Activated naive CD8-positive, alpha-beta T cell treated with anti-CD3 and anti-CD28 coated beads, Interleukin-2, amount 50 U/mL, for 16 hours (primary cell): ENCODE results near the gene ARL5B.

Experiments used
- DNase-seq: peaks from one replicate; pipeline ENCODE4 v3.0.0-alpha.2; 2020; ENCODE audit warnings: low read depth, low spot score

ARL5B gene

DNA sequence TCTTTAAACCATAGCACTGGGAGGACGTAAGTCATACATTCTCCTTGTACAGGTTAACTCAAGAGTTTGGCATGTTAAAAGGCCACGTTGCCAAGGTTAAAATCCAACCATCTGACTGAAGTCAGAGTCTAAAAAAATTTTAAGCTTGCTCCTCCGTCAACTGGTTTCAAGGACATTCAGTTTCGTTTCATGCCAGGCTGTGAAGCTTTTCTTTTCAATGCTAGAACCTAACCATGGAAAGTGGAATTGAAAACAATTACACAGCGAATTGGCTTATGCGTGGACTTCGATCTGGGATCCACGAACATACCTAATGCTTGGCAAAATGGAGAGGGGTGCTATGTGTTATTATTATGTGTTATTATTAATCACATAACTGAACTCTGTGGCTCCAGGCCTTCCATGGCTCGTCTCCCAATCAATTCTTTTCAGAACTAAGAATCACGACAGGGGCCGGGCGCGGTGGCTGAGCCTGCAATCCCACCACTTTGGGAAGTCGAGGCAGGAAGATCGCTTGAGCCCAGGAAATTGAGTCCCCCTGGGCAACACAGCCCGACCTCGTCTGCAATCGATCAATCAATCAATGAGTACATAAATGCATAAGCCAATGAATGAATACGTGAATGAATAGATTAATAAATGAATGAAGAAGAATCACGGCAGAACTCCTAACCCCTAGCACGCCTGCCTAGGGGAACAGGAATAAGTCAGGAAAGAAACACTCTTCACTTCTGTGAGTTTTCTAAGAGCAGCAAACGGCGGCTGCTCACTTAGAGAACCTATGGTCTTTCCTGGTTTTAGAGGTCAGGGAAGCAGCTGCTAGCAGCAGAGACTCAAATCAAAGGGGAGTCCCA, 733 bp upstream of the ARL5B start:
- no peak for DNase-seq

DNA sequence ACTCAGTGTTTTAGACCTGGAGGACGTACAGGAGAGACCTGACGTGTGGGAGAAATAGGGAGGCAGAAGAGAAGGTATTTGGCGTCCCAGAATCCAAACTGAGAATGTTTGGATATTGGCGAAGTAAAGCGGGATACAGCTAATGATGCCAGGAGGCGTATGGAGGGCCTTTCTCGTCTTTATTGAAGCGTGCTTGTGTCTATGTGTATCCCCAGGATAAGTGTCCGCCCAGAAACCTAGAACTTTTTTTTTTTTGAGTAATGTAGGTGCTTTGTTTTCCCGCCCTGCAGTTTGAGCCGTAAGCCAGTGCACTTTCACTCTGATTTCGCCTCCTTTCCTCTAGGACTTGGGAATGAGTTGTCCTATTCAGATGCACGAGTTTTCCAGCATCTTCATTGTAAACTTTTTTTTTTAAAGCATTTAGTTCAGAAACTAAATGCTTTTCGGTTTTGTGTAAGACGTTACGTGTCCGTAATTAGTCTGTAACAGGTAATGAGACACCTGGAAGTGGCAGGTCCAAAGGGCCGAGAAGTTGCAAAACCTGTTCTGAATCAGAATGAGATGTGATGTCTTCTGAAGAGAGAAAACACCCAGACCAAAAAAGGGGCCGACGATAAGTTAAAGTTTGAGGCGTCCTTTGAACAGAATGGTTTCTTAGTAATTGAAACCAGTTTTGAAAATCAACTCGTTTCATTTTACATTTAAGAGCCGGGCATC, 746 bp downstream of the ARL5B start:
- no peak for DNase-seq

DNA sequence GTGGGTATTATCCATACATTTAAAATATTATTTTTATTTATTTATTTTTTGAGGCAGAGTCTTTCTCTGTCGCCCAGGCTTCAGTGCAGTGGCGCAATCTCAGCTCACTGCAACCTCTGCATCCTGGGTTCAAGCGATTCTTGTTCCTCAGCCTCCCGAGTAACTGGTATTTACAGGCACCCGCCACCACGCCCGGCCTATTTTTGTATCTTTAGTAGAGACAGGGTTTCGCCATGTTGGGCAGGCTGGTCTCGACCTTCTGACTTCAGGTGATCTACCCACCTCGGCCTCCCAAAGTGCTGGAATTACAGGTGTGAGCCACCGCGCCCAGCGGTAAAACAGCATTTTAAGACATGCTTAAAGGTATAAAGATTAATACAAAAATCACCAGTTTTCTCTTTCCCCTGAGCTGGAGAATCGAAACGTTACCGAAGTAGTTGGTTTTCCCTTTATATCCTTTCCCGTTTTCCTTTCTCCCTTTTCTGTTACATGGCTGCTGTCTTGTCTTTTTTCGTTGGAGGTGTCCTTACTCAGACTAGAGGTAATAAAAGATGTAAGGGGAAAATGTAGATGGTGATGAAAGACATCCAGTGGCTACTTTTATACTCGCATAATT, 1.7 kb downstream of the ARL5B start:
- no peak for DNase-seq

DNA sequence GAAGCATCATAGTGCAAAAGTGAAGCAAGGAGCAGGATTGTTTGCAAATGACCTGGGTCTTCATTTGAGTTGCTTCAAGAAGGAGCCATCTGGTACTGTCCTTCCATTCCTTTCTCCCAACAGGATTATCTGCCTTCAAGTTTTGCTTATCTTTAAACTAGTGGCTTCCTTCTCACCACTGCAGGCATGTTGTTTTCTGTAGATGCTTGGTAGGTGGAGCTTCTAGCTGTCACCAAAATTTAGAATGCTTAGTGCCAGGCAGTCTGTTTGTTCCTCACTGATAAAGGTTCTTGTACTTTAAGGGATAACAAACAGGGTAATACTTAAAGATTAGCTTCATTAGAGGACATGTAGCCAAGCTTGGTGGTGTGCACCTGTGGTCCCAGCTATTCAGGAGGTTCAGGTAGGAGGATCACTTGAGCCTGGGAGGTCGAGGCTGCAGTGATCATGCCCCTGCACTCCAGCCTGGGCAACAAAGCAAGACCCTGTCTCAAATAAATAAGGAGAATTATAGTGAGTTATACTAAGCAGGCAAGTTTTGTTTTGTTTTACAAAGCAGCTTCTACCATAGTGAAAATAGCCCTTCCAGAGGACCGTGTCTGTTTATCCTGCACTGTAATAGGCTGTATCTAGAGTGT, 5.7 kb downstream of the ARL5B start:
- no peak for DNase-seq

DNA sequence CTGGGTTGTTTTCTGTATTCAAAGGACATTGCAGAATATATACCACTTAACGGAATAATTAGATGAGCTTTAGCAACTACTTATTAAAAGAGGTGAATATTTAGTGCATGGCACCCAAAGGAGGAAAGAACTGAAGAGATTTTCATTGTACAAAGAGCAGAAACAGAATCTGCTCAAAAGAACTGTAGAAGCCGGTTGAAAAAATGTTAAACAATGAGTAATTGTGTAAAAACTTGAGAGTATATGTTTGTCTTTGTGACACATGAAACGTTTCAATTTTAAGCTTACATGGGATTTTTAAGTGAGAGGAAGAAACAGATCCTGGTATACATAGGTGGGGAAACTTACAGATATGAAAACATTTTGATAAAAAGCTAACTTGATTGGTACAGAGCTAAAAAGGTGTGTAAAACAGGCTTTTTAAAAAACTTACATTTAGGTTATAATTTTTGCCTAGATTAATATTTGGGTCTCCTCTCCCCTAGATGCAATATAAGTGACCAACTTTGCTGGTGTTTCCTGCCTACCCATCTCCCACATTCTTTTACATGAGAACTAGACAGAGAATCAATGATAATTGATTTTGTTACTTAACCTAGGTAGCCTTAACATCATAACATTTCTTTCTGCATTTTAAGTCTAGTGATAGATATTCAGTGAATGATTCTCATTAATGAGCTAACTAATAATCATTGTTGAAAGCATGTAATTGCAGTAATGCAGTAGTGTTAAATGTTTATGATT, 6.8 kb downstream of the ARL5B start:
- no peak for DNase-seq

DNA sequence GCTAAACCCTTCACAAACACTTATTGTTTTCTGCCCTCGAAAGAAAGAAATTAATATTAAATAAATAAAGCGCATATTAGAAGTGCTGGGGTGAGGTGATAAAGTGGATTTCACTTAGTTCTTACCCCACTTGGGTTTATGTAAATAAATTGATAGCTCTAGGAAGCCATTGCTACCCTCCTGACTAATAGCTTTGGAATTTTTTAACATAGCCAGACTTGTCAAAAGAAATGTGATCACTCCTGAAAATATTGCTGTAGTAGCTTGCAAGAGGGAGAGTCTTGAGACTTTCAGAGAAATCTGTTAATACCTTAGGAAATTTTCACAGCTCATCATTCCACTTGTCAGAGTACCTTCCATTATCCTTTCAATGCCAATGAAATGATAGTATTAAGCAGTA, 7.6 kb downstream of the ARL5B start:
- DNase-seq = no peak

DNA sequence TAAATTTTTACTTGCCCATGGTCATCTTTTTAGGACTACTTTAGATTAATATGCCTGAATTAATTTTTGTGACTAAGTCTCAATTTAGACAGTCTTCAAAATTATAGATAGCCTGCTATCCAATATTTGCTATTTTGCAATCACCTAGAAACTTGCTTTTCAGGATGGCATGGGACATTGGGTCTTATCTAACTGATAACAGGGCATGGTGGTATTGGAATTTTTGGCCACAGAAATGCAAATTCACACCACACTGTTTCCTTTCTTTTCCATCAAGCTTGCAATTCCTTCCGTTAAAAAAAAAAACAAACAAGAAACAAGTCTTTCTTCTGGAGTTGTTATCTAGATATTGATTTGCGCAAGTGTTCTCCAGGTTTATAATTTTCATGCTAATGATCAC, 8.8 kb downstream of the ARL5B start:
- DNase-seq = no peak

DNA sequence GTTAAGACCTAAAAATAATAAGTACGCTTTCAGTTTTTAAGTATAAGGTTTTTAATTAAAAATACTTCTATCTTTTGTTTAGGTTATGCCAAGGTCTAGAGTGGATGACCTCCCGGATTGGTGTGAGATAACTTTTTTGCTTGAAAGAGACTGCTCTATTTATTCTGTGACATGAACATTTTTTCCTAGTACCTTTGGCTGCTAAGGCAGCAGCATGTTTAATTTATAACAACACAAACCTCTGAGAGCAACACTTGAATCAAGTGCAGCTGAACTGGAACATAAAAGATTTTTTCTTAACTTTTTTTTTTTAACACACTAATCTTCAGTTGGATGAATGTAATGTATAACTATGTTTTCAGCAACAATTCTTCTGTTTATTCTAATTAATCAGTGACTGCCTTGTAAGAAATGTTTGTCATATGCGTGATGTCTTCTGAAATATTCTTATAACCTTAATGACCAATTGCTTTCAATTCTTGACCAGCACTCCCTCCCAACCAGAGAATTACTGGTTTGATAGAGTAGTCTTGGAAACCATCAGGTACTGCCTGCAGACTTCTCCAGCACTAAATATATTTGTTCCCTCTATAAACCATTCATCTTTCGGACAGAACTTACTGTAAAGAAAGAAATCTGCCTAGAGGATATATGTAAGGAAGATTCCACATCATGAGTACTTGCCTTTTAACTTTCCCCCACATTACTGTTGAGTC, 16.0 kb downstream of the ARL5B start:
- DNase-seq = no peak

DNA sequence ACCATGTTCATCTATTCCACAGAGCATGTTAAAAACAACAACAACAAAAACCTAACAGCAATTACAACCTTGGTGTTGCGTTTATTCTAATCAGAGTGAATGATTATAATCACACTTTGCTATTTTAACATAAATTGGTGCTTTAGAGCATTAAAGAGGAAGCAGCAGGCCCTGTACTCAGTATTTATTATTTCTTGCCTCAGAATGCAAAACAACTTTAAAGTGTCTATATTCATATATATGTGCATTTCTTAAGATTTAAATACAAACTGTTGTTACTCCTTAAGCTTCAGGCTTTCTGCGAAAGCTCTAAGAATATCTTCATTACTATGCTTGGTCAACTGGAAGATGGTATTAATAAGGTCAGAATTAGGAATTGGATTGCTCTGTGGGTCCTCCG, 21.5 kb downstream of the ARL5B start:
- no peak for DNase-seq

DNA sequence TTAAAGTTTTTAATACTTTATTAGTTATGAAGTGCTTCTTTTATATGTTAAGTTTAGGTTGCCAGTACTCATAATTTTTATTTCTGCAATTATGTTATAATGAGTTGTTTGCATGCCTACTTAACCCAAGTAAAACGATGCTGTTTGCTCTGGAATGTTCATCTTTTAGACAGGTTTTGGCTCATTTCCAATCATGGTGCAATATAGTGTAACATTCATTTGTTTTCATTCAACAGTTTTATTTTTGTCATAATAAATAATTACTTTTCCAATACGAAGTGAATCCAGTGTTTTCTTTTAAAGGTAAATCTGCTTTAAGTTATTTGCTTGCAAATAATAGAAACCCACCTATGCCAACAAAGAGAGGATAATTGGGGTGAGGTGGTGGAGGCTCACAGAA, 22.1 kb downstream of the ARL5B start:
- DNase-seq = no peak

DNA sequence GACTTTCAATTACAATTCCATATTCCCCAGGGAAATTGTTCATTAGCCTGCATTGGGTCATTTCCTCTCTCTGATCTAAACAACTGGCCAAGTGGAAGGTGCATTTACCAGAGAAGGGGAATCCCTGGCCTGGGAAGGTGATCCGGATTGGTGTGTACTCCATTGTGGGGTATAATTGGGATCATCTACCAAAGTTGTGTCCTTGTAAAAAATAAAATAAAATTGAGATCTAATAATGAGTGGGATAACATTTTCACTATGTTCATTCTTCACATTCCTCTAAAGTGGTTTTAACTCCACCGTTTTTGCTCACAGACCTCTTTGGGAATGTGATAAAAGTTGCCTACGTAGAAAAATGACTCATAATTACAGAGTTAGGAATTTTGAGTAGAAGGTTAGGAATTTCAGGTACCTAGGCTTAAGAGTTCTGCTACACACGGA, 22.8 kb downstream of the ARL5B start:
- DNase-seq = no peak

DNA sequence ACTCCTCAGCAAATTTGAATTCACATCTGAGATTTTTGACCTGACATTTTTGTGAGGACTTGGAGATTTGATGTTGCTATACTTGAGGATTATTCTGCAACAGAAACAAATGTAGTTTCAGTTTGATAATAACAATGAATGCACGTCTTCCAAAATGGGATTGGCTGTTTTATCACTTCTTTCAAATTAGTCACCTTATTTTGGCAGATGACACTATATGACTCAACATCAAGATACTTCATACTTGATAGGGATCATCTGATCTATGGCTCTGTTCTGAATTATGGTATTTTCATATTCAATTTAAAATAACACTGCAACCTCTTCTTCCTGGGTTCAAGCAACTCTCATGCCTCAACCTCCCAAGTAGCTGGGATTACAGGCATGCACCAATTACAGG, 24.2 kb downstream of the ARL5B start:
- DNase-seq = no peak

DNA sequence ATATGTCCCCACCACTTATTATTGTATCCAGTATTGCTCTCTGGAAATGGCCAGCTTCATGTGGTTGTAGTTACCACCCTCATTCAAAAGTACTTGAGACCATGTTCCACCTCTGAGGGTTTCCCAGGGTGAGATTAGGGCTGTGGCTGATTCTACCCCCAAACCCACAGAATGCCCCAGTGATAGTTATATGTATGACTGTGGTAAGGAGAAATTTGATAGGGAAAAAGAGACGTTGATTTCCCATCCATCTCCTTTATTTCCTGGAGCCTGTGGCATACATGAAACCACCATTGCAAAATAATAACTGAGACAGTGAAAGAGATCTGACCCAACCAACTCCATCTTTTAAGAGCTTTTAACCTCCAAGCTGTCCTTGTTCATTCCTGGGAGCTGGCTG, 25.2 kb downstream of the ARL5B start:
- DNase-seq = no peak

DNA sequence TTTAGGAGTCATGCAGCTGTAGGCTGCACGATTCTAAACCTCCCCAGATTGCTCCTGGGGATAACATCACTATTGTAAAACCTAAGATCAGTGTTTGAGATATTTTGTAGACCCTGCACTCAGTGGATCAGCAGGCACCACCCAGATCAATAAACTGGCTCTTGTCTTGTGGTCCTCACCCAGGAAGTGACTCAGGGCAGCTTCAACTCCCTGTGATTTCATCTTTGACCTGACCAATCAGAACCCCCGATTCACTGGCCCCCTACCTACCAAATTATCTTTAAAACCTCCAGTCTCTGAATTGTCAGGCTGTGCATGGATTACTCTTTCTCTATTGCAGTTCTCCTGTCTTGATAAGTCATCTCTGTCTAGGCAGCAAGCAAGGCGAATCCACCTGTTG, 25.7 kb downstream of the ARL5B start:
- DNase-seq = no peak

DNA sequence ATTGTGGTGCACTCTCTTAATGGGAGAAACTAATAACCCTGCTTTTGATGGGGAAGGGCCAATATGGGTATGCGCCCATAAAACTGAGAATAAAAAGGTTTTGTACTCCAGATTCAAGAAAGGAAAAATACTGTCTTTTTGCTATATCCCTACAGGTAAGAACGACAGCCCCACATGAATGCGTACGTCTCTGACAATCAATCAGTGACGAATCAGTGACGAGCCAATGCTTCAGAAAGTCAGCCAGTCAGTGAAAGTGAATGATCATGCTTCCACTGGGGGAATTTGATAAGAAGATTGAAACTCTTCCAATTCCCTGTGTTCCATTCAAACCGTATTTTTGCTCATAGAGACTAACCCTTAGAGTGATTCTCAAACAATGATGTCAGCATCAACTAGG, 26.3 kb downstream of the ARL5B start:
- no peak for DNase-seq

DNA sequence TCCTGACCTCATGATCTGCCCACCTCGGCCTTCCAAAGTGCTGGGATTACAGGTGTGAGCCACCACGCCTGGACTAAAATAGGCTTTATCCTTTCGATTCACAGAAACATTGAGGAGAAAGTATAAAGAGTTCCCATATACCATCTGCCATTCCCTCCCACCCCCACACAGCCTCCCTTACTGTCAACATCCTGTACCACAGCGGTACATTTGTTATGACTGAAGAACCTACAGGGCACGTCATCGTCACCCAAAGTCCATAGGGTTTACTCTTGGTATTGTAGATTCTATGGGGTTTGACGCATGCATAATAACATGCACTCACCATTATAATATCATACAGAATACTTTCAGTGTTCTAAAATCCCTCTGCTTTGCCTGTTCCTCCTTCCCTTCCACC, 28.0 kb downstream of the ARL5B start:
- DNase-seq = no peak

DNA sequence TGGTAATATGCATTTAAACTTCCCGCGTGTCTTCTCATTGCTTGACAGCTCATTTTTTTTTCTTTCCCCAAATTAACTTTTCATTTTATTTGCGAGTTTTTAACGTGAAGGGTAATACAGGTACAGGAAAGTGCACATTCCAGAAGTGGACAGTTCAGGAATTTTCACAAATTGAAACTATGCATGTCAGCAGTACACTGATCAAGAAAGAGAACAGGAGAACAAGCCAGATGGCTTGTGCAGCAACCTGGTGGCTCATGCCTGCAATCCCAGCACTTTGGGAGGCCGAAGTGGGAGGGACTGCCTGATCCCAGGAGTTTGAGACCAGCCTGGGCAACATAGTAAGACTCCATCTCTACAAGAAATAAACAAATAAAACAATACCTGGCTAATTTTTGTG, 28.5 kb downstream of the ARL5B start:
- no peak for DNase-seq

DNA sequence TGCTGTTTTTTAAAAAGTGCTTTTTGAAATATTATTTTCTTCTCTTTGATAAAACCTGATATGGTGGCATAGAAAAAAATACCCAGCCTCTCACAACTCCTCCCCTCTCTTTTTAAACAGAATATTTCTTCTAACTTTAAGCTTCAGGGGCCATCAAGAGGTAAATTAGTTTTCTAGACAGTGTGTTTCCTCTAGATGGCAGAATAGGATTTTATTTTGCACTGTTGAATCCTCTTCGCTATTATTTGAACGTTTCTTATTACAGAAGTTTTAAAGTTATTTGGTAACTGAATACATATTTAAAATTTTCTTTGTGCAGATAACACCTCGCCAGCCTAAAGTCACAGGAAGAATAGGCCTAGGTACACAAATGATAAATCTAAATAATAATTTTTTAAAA, 30.3 kb downstream of the ARL5B start:
- DNase-seq = no peak

DNA sequence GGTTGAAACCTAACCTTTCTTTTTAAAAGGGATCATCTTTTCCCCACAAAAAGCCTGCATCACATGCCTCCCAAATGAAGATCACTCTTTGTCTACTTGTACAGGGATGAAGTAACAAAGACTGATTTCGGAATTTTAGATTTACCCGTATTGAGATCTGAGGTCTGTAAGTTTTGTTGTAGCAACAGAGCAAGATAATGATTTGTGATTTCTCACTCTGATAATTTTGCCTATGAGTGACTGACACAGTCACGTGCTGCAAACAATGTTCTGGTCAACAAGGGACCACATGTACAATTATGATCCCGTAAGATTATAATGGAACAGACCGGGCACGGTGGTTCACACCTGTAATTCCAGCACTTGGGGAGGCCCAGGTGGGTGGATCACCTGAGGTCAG, 31.3 kb downstream of the ARL5B start:
- no peak for DNase-seq

DNA sequence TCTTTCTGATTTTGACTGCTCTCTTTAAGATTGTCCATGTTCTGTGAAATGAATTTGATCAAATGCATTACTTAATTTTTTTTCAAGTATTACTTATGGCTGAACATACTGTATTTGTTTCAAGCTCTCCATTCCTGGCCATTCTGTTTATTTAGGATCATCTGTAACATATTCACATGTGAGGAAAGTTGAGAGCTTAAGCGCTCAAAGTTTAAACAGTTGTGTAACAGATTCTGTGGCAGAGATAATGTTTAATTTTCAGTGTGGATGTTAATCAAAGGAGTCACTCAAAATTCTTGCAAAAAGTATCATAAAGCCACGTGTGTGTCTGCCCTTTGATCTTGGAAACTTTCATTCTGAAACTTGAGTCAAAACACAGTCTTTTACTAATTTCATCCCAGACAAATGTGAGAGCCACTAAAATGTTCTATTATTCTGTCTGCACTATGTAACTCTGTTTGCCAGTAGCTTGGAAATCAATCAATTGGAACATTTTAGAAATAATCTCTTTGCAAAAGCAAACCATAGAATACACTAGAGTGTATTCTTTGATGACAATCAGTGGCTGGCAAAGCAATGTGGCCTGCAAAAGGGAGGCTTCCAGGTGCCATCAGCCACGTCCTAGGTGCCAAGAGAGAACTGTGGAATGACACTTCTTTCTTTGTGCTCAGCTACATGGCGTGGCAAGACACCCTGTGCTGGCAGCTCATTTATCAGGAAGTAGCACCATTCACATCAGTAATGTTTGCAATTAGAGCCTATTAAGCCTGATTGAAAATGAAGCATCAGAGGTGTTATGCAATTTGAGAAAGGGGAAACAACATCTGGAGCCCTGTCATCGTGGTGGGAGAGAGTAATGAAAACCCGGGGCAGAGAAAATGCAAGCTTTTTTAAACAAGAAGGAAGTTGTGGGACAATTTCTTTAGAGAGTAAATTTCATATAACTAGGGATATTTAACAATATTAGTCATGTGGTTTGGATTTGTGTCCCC, 40.9 kb downstream of the ARL5B start:
- no peak for DNase-seq
